Measurements from ENCODE around the gene TLR4. TPM values are rescaled to one million over a fixed set of nuclear protein-coding genes. Genes with fewer than 3 reads are reported as not detected.

Gene TLR4
- total RNA-seq, 4 donors from 2014 or later = 14.0 to 33.1 (median 21.9) TPM

DNA sequence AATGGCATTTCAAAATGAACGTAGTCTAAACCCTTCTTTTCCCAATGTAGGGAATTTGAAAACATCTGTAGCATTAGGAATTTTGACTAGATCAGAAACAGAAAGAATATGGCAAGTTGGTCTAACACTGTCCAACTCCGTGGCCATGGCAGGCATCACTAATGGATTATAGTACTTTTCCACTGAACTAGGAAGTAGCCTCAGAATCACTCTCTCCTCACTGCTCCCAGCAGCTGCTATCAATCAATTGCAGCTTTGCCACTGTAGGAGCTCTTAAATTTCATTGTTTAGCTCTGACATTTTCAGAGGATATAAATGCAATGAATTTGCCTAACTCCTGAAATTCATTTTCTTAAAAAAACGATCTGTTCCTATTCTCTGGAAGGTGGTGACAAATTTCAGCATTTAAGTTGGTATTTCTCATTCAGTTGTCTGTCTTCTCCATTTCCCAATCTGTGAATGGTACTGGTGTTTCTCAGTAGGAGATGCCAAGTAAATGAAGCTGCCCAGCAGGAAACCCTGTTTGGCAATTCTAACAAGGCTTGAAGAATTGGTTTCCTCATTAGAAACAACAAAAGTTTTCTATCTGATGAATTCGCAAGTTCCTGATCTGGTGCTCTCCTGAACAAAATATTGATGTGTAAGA is 64.7 kb downstream of the TLR4 start:
- TF ChIP-seq, protein P1, sequence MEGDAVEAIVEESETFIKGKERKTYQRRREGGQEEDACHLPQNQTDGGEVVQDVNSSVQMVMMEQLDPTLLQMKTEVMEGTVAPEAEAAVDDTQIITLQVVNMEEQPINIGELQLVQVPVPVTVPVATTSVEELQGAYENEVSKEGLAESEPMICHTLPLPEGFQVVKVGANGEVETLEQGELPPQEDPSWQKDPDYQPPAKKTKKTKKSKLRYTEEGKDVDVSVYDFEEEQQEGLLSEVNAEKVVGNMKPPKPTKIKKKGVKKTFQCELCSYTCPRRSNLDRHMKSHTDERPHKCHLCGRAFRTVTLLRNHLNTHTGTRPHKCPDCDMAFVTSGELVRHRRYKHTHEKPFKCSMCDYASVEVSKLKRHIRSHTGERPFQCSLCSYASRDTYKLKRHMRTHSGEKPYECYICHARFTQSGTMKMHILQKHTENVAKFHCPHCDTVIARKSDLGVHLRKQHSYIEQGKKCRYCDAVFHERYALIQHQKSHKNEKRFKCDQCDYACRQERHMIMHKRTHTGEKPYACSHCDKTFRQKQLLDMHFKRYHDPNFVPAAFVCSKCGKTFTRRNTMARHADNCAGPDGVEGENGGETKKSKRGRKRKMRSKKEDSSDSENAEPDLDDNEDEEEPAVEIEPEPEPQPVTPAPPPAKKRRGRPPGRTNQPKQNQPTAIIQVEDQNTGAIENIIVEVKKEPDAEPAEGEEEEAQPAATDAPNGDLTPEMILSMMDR (IDR thresholded peaks at IDR 0.05) = no peak
- TF ChIP-seq EP300 (IDR thresholded peaks at IDR 0.05) = no peak
- TF ChIP-seq POLR2A (IDR thresholded peaks at IDR 0.05) = no peak
- WGBS, 2 donors = 58 to 67% methylated on average over 4 of the region's 4 CpGs
- H3K27ac ChIP-seq = no peak overlapping the region
- no peak overlapping the region for H3K4me3 ChIP-seq
- no peaks in the 10 kb centered on the region for H3K4me1 ChIP-seq
- H3K27me3 ChIP-seq = no peaks in the 10 kb centered on the region
- H3K9me3 ChIP-seq = no peaks in the 10 kb centered on the region
- DNase-seq (ENCODE audit: low spot score in 2 of 2) = no peak
- H3K36me3 ChIP-seq = no peaks in the 10 kb centered on the region

DNA sequence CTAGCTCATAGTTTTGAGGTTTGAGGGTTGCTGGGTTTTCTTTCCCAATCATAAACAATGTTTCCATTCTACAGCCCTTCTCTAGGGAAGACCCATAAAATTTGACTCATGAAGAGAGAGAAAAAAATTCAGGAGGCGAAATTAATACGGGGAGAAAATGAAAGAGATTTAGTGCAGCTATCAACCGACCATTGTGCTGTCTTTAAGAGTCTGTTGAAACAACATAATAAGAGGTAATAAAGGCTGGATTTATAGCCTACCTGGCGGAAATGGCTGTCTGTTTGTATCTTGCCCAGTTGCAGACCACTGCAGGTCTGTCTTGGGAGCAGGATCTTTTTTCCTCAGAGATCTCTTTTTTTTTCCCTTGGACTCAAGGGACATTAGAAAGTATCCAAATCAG is 66.9 kb downstream of the TLR4 start:
- 45 to 47% methylated on average over 4 of the region's 4 CpGs for WGBS, 2 donors
- Histone ChIP-seq H3K4me3 (no peak overlapping the region), H3K27ac (no peak overlapping the region), H3K4me1 (no peaks in the 10 kb centered on the region), H3K9me3 (no peaks in the 10 kb centered on the region), H3K36me3 (no peaks in the 10 kb centered on the region), H3K27me3 (no peaks in the 10 kb centered on the region)
- TF ChIP-seq EP300 (IDR thresholded peaks at IDR 0.05) = no peak
- TF ChIP-seq, protein P1 (IDR thresholded peaks at IDR 0.05) = no peak
- TF ChIP-seq POLR2A (IDR thresholded peaks at IDR 0.05) = no peak
- DNase-seq (ENCODE audit: low spot score in 2 of 2) = no peak

DNA sequence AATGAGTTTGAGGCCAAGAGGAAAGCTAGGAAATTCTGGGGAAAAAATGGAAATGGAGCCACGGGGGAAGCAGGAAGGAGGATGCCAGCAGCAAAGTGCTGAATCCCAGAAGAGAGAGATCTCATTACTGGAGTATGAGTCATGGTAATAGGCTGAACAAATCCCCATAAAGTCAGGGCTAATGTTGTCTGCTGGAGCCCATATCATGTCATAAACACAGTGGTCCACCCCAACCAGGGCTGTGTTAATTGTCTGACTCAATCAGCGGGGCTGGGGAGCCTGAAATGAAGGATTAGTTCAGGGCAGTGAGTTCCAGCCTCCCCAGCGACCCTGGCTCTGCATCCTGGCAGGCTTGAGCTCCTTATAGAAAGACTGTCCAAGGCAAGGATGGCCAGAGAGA is 68.8 kb downstream of the TLR4 start:
- Histone ChIP-seq H3K4me1 (no peaks in the 10 kb centered on the region), H3K9me3 (no peaks in the 10 kb centered on the region), H3K4me3 (no peak overlapping the region), H3K27ac (no peak overlapping the region), H3K36me3 (no peaks in the 10 kb centered on the region), H3K27me3 (no peaks in the 10 kb centered on the region)
- 22 to 40% methylated on average over 3 of the region's 3 CpGs for WGBS, 2 donors
- TF ChIP-seq, protein P1 (IDR thresholded peaks at IDR 0.05) = no peak
- TF ChIP-seq EP300 (IDR thresholded peaks at IDR 0.05) (no peak), POLR2A (IDR thresholded peaks at IDR 0.05) (no peak)
- no peak for DNase-seq (ENCODE audit: low spot score in 2 of 2)

Small RNA genes within 50 kb of the gene (small RNA-seq; reads per million reads assigned to genes)
- not detected for gene RNU6-1082P

All from tibial nerve (tissue), 4 donors.